ENCODE results near the gene PIP5K1C.

The PIP5K1C gene

DNA sequence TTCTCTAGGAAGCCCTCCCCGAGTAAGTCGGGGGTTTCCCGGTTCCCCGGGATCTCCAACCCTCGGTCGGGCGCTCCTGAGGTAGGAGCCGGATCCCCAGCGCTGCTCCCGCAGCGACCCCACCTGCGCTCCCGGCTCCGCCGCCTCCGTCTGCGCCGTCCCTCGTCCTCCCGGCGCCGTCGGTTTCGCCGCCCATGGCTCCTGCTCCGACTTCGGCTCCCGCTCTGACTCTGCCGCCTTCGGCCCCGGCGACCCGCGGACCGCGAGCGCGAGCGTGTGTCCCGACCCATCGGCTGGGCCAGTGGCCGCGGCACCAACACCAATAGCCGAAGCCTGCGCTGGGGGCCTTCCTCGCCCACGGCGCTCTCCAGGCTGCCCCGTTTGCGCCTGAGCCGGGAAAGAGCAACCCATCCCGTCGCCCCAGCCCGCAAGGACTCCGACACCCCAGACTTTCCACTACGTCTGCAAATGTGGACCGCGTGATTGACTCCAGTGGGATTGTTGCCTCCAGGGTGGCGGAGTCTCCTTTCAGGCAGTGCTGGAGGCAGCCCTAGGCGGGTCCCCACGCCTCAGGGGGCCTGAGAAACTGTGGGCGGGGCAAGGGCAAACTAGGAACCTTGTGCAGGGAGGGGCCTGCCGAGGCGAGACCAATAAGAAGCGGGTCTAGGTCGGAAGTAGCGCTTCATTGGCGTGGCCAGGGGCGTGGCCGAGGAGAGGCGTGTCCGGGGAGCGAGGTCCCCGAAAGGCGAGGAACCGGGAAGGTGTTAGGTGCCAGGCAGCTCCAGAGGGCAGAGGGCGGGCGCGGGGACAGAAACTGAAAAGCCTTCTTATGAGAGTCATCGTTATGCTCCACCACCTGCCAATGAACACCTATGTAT lies 73.6 kb downstream of the PIP5K1C start, which contains the start of gene CACTIN:
TSS of gene CACTIN (minus strand) at position 318 of the 878 bp plus-strand sequence. CDS start at position 290, 28 bp downstream.
- in situ Hi-C loops (cut with MboI; ENCODE audit: low sequenced_read_pairs, unreplicated experiment): no loop called here
- TF ChIP-seq, protein P1, sequence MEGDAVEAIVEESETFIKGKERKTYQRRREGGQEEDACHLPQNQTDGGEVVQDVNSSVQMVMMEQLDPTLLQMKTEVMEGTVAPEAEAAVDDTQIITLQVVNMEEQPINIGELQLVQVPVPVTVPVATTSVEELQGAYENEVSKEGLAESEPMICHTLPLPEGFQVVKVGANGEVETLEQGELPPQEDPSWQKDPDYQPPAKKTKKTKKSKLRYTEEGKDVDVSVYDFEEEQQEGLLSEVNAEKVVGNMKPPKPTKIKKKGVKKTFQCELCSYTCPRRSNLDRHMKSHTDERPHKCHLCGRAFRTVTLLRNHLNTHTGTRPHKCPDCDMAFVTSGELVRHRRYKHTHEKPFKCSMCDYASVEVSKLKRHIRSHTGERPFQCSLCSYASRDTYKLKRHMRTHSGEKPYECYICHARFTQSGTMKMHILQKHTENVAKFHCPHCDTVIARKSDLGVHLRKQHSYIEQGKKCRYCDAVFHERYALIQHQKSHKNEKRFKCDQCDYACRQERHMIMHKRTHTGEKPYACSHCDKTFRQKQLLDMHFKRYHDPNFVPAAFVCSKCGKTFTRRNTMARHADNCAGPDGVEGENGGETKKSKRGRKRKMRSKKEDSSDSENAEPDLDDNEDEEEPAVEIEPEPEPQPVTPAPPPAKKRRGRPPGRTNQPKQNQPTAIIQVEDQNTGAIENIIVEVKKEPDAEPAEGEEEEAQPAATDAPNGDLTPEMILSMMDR (IDR thresholded peaks at IDR 0.05; ENCODE audit: borderline replicate concordance, control extremely low read depth, extremely low read depth, insufficient read depth, missing control alignments): no peak
- peak; percentile 100 for DNase-seq (ENCODE audit: low spot score)

DNA sequence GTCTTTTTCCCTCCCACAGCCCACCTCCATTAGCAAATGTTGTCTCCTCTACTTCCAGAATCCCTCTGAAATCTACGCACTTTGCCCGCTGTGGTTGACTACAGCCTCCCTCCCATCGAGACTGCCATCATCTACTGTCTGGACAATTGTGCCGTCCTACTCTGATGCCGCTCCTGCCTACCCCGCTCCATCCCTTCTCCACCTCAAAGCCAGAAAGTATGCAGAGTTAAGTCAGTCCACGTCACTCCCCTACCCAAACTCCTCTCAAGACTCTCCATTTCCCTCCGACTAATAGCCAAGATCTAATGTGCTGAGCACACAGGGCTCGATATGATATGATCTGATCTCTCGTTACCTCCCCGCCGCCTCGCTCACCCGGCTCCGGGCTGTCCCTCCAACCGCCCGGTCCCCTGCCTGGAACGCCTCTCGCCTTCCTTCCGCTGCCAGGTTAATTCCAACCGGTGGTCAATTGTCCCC lies 74.2 kb downstream of the PIP5K1C start:
- TF ChIP-seq, protein P1 (IDR thresholded peaks at IDR 0.05; ENCODE audit: borderline replicate concordance, control extremely low read depth, extremely low read depth, insufficient read depth, missing control alignments): no peak
- DNase-seq (ENCODE audit: low spot score): no peak
- in situ Hi-C loops (cut with MboI; ENCODE audit: low sequenced_read_pairs, unreplicated experiment): no loop called here

DNA sequence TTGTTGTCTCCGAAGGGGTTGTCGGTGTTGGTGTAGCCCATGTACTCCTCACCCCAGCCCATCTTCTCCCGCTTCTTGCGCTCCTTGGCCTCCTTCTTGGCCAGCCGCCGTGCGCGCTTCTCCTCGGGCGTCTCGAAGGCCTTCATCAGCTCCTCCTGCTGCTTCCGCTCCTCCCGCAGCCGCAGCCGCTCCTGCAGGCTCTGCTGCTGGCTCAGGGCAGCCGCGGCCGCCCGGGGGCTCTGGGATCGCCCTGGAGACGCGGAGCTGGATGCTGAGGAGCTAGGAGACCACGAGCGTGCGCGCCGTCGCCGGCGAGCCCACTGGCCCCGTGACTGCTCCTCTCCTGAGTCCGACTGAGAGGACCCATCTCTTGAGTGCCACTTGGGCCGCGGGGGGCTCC lies 76.6 kb downstream of the PIP5K1C start:
- in situ Hi-C loops (cut with MboI; ENCODE audit: low sequenced_read_pairs, unreplicated experiment): no loop called here
- DNase-seq (ENCODE audit: low spot score): no peak
- TF ChIP-seq, protein P1 (IDR thresholded peaks at IDR 0.05; ENCODE audit: borderline replicate concordance, control extremely low read depth, extremely low read depth, insufficient read depth, missing control alignments): no peak

DNA sequence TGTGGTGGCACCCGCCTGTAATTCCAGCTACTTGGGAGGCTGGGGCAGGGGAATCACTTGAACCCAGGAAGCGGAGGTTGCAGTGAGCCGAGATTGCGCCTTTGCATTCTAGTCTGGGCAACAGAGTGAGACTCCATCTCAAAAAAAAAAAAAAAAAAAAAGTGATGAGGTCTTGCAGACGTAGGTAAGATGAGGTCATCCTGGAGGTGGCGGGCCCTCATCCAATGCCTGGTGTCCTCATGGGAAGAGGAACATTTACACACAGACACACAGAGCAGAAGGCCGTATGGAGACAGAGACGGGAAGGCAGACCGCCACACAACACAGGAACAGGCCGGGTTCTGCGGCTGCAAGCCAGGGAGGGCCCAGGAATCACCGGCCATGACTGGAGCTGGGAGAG lies 78.0 kb downstream of the PIP5K1C start:
- in situ Hi-C loops (cut with MboI; ENCODE audit: low sequenced_read_pairs, unreplicated experiment): no loop called here
- TF ChIP-seq, protein P1 (IDR thresholded peaks at IDR 0.05; ENCODE audit: borderline replicate concordance, control extremely low read depth, extremely low read depth, insufficient read depth, missing control alignments): no peak
- DNase-seq (ENCODE audit: low spot score): no peak

DNA sequence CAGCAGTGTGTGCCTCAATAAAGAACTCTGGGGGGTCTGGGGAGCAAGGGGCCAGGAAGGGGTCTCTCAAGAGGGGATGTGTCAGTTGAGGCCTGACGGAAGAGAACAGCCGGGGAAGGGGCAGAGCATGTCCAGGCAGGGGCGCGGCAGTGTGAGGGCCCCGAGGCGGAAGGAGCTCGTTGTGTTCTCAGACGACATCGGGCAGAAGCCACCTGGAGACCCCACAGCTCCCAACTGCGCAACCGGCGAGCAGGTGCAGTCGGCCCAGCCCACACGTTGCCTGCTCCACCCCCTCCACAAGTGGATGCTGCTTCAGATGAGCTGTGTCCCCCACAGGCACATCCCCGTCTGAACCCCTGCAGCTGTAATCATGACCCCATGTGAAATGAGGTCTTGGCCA lies 78.6 kb downstream of the PIP5K1C start:
- in situ Hi-C loops (cut with MboI; ENCODE audit: low sequenced_read_pairs, unreplicated experiment): no loop called here
- TF ChIP-seq, protein P1 (IDR thresholded peaks at IDR 0.05; ENCODE audit: borderline replicate concordance, control extremely low read depth, extremely low read depth, insufficient read depth, missing control alignments): no peak

DNA sequence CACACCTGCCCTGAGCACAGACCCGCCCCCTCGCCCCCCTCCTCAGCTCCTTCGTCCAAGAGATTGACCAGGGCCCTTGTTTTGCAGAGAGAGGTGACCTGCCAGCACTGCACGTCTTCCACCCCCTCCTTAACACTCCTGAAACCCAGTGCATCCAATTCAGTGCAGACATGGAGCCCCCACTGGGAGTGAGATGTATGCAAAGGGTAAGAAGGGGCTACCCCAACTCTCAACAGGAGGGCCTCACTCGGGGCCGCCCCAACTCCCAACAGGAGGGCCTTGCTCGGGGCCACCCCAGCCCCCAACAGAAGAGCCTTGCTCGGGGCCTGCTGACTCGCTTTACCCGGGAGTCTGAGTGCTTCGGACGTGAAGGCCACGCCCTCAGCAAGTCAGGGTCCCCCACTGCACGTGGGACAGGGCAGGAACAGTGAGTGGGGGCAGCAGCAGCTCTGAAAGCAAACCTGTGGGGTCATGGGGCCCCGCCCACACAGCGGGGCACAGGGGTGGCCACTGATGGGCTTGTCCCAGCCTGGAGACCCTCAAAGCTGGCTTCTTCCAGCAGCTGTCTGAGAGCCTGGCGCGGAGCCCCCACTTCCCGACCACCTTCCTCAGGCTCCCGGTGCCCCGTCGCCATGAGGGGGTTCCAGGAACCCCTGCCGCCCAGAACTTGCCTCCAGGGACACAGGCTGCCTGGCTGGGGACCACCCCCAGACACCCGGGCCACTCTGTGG lies 79.3 kb downstream of the PIP5K1C start:
- in situ Hi-C loops (cut with MboI; ENCODE audit: low sequenced_read_pairs, unreplicated experiment): no loop called here
- TF ChIP-seq, protein P1 (IDR thresholded peaks at IDR 0.05; ENCODE audit: borderline replicate concordance, control extremely low read depth, extremely low read depth, insufficient read depth, missing control alignments): no peak
- no peak for DNase-seq (ENCODE audit: low spot score)

More for the DNA sequence above, 78.6 kb downstream of the PIP5K1C start:
- no peak for DNase-seq (ENCODE audit: low spot score)
